CD4-positive, alpha-beta T cell (primary cell): ENCODE data around the gene BDKRB2. TPM values are rescaled to one million over a fixed set of nuclear protein-coding genes. Genes with fewer than 3 reads are reported as not detected.

ENCODE experiments used
- ATAC-seq: fragments of 200-7000 bp; cut with Tn5 transposase; one replicate; pipeline ENCODE4 v1.10.0; 2022; ENCODE audit warnings: mild to moderate bottlenecking; ENCODE audit not compliant: poor library complexity
- CTCF ChIA-PET: fragments of 350-600 bp; sonication (Branson Sonifier 250); formaldehyde crosslinking; loops from one replicate; lab custom pipeline; 2021; ENCODE audit warnings: antibody characterized with exemption, inconsistent platforms; lab: Charles Lee
- POLR2A ChIA-PET: fragments of 350-600 bp; sonication (Branson Sonifier 250); formaldehyde crosslinking; loops from one replicate; lab custom pipeline; 2021; ENCODE audit warnings: antibody characterized with exemption, inconsistent platforms; lab: Charles Lee
- DNase-seq, 14 experiments: peaks; one replicate each; pipeline ENCODE4 v3.0.0-alpha.2; 2013 to 2020; ENCODE audit warnings: mixed read lengths in 2 of 14
- H3K27ac ChIP-seq, 2 donors: one replicate each; pipeline versions ENCODE4 v1.5.1 to v1.7.0; 2013; ENCODE audit warnings: low read length in 2 of 2, low read depth in 1 of 2, mild to moderate bottlenecking in 1 of 2
- H3K27me3 ChIP-seq, 2 experiments: 1 replicate in 1 of 2; 2 replicates in 1 of 2; pipeline versions ENCODE4 v1.6.1 to v1.7.0; 2013; ENCODE audit warnings: low read length in 2 of 2, control low read depth in 1 of 2, mild to moderate bottlenecking in 1 of 2, moderate library complexity in 1 of 2; ENCODE audit not compliant: insufficient read depth in 2 of 2, control insufficient read depth in 1 of 2
- H3K36me3 ChIP-seq: one replicate; pipeline ENCODE4 v1.6.1; 2013; ENCODE audit warnings: low read length, control low read depth; ENCODE audit not compliant: insufficient read depth
- H3K4me1 ChIP-seq: one replicate; pipeline ENCODE4 v1.6.1; 2013; ENCODE audit warnings: low read length, control low read depth; ENCODE audit not compliant: insufficient read depth
- H3K4me3 ChIP-seq: one replicate; pipeline ENCODE4 v1.5.1; 2013; ENCODE audit warnings: mild to moderate bottlenecking, low read length, moderate library complexity
- H3K9me3 ChIP-seq, 2 experiments: 1 replicate in 1 of 2; 2 replicates in 1 of 2; pipeline versions ENCODE4 v1.6.1 to v1.7.0; 2013; ENCODE audit warnings: low read length in 2 of 2, mild to moderate bottlenecking in 2 of 2, control low read depth in 1 of 2, moderate library complexity in 1 of 2; ENCODE audit not compliant: control insufficient read depth in 1 of 2, insufficient read depth in 1 of 2
- H3K27ac Mint-ChIP-seq: one replicate; pipeline ENCODE4 v1.8.0; 2020; ENCODE audit warnings: mixed read lengths
- H3K27me3 Mint-ChIP-seq: one replicate; pipeline ENCODE4 v1.8.0; 2021; ENCODE audit warnings: mixed read lengths
- H3K36me3 Mint-ChIP-seq: one replicate; pipeline ENCODE4 v1.8.0; 2021; ENCODE audit warnings: low read depth, mixed read lengths
- H3K4me1 Mint-ChIP-seq: one replicate; pipeline ENCODE4 v1.8.0; 2021; ENCODE audit warnings: low read depth, mixed read lengths
- H3K4me3 Mint-ChIP-seq: one replicate; pipeline ENCODE4 v1.8.0; 2020; ENCODE audit warnings: mild to moderate bottlenecking, mixed read lengths
- H3K9me3 Mint-ChIP-seq: one replicate; pipeline ENCODE4 v1.8.0; 2020; ENCODE audit warnings: mixed read lengths
- intact Hi-C, 2 experiments: fragments of 100-400 bp; cut with DNase I in 1 of 2; cut with micrococcal nuclease in 1 of 2; formaldehyde crosslinking; loops; one replicate each; pipeline versions ENCODE4 v1.15.1 to v1.9.0; 2023 to 2025; cut with DNase I, micrococcal nuclease
- total RNA-seq, 174 experiments: library from RNA in 2 of 174; stranded (reverse) in 2 of 174; gene quantifications; one replicate each; pipeline ENCODE4 v1.2.3 and lab custom pipeline; 2021 to 2026
- TF ChIP-seq, protein P1 (sequence below): fragments of 200-600 bp; IDR thresholded peaks from one replicate; pipeline ENCODE4 v1.8.0; 2022; ENCODE audit warnings: antibody characterized with exemption, mild to moderate bottlenecking

BDKRB2 gene
- total RNA-seq, 2 experiments from 2014 or later, result not detected

DNA sequence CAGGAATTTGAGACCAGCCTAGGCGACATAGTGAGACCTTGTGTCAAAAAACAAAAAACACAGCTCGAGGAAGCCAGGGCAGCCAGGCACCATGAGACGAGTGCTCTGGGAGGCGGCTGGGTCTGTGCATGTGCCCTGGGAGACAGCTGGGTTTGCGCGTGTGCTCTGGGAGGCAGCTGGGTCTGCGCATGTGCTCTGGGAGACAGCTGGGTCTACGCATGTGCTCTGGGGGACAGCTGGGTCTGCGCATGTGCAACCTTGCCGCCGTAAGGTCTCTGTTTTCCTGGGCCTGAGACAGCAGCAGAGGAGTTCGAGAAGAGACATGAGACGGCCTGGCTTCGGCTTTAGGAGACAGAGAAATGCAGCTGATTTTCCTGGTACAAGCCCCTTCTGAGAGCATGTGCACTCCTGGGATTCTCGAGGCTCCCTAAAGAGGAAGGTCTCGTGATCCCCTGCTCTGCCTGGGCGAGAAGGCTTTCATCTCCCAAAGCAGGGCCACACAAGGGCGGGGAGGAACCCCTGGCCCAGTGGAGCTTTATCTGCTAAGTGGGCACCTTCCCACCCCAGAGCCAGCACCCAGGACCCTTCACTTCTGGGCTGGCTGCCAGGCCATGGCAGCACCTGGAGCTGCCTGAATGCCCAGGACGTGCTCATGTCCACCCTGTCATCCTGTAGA lies 47.8 kb downstream of the BDKRB2 start:
- Histone ChIP-seq H3K27me3 (peaks cover 3 to 12% of the 10 kb centered on the region in 2 experiments), H3K4me3 (no peak overlapping the region), H3K4me1 (no peaks in the 10 kb centered on the region), H3K9me3 (no peaks in the 10 kb centered on the region), H3K27ac (no peak overlapping the region), H3K36me3 (no peaks in the 10 kb centered on the region)
- Mint-ChIP-seq H3K36me3 (no peaks in the 10 kb centered on the region), H3K4me1 (no peaks in the 10 kb centered on the region), H3K27me3 (peaks cover 52% of the 10 kb centered on the region), H3K4me3 (no peak overlapping the region), H3K9me3 (no peaks in the 10 kb centered on the region), H3K27ac (no peak overlapping the region)
- ATAC-seq (no peak), DNase-seq (no peak)
- TF ChIP-seq, protein P1, sequence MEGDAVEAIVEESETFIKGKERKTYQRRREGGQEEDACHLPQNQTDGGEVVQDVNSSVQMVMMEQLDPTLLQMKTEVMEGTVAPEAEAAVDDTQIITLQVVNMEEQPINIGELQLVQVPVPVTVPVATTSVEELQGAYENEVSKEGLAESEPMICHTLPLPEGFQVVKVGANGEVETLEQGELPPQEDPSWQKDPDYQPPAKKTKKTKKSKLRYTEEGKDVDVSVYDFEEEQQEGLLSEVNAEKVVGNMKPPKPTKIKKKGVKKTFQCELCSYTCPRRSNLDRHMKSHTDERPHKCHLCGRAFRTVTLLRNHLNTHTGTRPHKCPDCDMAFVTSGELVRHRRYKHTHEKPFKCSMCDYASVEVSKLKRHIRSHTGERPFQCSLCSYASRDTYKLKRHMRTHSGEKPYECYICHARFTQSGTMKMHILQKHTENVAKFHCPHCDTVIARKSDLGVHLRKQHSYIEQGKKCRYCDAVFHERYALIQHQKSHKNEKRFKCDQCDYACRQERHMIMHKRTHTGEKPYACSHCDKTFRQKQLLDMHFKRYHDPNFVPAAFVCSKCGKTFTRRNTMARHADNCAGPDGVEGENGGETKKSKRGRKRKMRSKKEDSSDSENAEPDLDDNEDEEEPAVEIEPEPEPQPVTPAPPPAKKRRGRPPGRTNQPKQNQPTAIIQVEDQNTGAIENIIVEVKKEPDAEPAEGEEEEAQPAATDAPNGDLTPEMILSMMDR, result no peak
- intact Hi-C loops, result no loop called here
- POLR2A ChIA-PET, result no interaction called here
- CTCF ChIA-PET, result no interaction called here

DNA sequence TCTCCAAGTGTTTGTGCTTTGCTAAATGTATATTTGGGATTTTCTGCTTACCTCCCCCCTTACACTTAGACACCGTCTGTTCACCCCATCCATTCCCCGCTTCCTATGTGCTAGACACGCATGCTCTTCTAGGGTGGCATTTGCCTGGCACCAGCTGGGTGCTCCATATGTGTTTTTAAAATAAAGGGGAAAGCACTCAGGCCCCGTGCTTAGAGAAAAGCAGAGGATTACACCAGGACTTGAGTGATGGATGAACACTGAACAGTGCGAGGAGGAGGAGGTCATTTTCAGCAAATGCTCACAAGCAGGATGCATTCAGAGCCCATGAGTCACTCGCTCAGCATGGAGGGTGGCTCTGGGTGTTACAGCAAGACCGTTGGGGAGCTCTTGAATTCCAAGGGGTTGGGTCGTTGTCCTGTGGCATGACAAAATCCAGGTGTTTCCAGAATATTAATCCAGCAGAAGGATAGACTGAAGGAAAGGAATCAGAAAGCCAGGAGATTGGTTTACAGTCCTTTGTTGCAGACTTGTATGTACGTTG lies 48.4 kb downstream of the BDKRB2 start:
- intact Hi-C loops, result no loop called here
- H3K4me3 ChIP-seq, result no peak overlapping the region
- ChIA-PET CTCF (no interaction called here), POLR2A (no interaction called here)
- no peaks in the 10 kb centered on the region for H3K9me3 ChIP-seq
- H3K4me1 Mint-ChIP-seq, result no peaks in the 10 kb centered on the region
- no peaks in the 10 kb centered on the region for H3K36me3 ChIP-seq
- peaks cover 50% of the 10 kb centered on the region for H3K27me3 Mint-ChIP-seq
- H3K4me3 Mint-ChIP-seq, result no peak overlapping the region
- no peaks in the 10 kb centered on the region for H3K36me3 Mint-ChIP-seq
- DNase-seq (no peak), ATAC-seq (no peak)
- H3K27ac ChIP-seq, result no peak overlapping the region
- no peaks in the 10 kb centered on the region for H3K4me1 ChIP-seq
- no peak overlapping the region for H3K27ac Mint-ChIP-seq
- TF ChIP-seq, protein P1, result no peak
- H3K27me3 ChIP-seq, result peaks cover 3 to 12% of the 10 kb centered on the region in 2 experiments
- no peaks in the 10 kb centered on the region for H3K9me3 Mint-ChIP-seq

DNA sequence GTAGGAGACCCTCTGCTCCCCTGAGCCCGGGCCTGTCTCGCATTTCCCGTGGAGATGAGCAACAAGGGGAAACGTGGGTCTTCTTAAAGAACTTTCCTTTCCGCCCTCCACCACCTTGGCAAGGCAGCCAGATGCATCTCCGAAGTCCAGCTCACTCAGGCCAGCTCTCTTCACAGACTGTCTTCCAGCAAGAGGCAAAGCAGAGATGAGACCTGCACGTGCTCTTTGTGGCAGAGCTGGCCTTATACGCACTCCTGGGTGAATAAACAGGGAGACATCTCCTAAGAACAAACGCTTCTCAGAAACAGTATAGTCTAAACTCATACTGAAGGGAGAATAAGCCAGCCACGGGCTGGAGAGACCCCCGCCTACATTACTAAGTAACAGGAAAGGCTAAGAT lies 50.0 kb downstream of the BDKRB2 start:
- H3K9me3 ChIP-seq, result no peaks in the 10 kb centered on the region
- ATAC-seq (no peak), DNase-seq (no peak)
- Mint-ChIP-seq H3K4me1 (no peaks in the 10 kb centered on the region), H3K36me3 (no peaks in the 10 kb centered on the region), H3K9me3 (no peaks in the 10 kb centered on the region), H3K4me3 (no peak overlapping the region), H3K27me3 (peaks cover 46% of the 10 kb centered on the region), H3K27ac (no peak overlapping the region)
- H3K4me3 ChIP-seq, result no peak overlapping the region
- ChIA-PET POLR2A (no interaction called here), CTCF (no interaction called here)
- H3K36me3 ChIP-seq, result no peaks in the 10 kb centered on the region
- intact Hi-C loops, result no loop called here
- H3K27me3 ChIP-seq, result peaks cover 3 to 12% of the 10 kb centered on the region in 2 experiments
- no peak overlapping the region for H3K27ac ChIP-seq
- H3K4me1 ChIP-seq, result no peaks in the 10 kb centered on the region
- TF ChIP-seq, protein P1, result no peak
